Activated CD4-positive, CD25-positive, alpha-beta regulatory T cell treated with anti-CD3 and anti-CD28 coated beads, Interleukin-2, amount 50 U/mL, for 72 hours (primary cell): ENCODE data around the gene SPATS2.

Experiments
- DNase-seq: peaks from one replicate; pipeline ENCODE4 v3.0.0; 2021

Gene SPATS2

DNA sequence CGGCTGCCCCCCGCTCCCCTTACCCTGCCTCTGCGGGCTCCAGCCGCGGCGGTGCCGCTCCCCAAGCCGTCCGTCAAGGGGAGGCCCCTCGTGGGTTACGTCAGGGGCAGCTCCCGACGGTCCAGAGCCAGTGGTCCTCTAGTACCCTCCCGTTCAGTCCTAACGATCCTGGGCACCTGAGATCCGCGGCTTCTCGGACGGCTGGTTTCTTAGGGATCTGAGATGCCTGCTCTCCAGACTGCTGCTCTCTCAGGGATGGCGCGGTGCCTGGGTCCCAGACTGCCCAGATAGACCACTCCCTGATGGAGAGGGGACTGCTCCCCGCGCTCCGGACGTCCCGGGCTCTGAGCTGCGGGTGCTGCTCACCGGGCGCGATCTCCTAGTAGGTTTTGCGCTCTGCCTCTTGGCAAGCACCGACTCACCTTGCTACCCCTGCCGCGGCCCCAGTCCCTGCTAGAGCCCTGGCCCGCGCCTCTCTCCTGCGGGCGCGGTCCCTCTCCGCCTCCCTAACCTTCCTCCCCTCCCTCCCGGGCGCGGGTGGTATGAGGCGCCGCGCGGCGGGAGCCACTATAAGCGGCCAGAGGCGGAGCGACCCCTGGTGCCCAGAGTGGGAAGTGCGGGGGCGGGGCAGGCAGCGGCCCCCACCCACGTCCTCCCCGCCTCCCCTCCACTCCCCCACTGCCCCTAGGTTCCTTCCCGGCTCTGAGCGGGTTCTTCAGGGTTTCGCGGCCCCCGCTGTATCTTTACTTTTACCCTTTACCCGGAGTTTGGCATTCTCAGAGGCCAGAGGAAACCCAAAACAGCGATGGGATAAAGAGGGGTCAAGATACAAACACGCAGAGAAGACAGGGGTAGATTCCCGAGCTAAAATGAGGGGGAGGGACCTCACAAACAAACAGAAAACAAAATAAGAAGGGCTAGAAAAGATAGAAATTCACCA is 30.3 kb upstream of the SPATS2 start, which contains the start of gene C1QL4:
TSS of gene C1QL4 (minus strand) at position 544 of the 940 bp plus-strand sequence. CDS start 711 bp downstream, outside the sequence.
- peak; percentile 89 for DNase-seq

DNA sequence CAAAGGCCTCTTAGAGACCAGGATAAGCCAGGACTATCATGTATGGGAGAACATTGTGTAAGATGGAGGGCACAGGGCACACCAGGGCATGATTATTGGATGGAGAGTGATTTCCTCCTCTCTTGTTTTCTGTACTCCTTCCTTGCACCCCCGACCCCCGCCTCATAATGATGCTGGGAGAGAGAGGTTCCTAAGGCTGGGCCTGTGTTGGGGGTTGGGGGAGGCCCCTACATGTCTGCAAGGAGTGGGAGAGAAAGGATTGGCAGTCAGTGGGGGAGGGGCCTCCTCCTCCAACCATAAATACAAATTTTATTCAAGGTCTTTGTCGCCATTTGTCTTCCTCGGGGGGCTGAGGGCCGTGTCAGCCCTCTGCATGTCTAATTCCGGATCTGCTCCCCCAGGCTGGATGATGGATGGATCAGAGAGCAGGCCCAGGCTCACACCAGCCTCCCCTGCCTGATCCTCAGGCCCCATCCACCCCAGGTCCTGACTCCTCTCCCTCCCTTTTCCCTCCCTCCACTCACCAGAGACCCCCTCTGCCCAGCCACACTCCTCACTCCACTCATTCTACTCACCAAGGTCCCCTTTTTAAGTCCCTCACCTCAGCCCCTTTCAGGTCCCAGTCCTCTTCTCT is 28.3 kb upstream of the SPATS2 start:
- no peak for DNase-seq

DNA sequence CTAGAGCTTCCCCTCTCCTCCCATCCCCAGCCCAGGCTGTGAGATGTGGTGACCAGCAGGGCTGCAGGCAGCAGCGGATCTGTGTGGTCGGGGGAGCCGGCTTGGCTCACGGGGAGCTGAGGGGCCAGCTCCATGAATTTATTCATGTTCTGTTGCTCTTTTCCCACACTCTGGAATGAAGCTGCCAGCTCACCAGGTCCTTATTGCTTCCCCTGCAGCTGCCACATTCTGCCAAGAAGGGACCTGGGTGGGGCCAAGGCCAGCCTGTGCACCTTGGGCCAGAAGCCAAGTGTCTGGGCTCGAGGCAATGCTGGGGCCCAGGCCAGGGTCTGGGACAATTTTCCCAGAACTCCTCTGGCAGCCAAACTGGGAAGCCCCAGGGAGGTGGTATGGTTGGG is 27.8 kb upstream of the SPATS2 start:
- no peak for DNase-seq

DNA sequence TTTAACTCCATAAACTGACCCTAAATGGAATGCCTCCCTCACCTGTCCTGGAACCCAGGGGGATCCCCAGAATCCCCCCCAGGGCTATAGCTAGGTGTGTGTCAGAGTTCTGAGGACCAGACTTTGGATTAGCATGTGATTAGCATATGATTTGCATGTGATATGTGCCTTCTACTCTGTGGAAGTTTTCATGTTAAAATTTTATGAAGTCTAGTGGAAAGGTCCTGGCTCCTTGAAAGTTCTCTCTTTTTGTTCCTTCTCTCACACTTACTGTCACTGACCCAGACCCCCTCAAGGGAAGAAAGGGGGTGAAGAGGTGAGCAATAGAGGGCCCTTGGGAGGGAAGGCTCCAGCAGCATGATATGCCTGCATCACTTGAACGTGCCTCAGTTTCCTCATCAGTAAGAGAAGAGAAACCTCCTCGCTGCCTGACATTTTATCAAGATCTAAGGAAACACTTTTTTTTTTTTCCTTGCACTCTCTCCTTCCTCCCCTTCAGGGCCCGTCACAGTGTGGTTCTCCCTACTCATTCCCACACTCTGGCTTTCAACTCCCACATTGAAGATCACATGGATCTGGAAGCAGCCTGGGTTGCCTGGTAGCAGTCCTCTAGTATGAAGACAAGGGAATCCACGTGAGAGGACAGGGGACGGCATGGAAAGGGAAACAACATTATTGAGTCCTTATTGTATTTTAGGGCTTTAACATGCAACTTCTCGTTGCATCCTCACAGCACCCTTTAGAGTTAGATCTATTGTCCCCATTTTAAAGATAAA is 27.0 kb upstream of the SPATS2 start:
- no peak for DNase-seq

DNA sequence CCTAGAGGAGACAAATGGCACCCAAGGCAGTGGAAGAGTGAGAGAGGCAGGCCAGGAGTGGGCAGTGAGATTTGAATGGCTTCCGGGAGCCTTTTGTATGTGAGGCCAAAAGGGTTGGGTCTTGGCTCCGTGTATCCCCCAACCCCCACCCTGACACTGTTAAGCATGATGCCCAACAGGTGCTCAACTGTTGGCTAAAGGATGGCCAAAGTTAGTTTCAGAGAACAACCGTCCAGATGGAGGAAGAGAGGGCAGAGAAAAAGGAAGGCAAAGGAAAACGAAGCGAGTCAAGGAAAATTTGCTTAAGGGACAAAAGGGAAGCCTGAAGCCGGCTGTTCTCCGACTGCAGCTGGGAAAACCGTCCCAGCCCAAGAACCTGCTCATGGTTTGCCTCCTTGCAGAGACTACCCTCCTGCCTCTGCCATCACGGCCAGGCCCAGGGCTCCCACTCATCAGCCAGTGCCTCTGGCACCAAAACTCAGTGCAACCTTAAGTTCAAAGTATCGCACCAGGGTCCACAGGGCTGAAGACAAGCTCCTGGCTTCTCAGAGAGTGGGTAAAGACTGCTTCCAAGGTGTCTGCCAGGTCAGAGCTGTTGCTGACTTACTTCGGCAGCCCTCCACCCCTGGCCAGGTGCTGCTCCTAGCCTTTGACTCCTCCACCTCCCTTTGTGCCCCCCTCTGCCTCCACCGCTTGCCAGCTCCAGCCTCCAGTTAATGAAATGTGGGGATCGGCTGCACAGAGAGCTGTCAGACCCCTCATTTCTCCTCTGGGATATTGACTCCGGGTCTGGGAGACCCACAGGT is 26.1 kb upstream of the SPATS2 start:
- no peak for DNase-seq

DNA sequence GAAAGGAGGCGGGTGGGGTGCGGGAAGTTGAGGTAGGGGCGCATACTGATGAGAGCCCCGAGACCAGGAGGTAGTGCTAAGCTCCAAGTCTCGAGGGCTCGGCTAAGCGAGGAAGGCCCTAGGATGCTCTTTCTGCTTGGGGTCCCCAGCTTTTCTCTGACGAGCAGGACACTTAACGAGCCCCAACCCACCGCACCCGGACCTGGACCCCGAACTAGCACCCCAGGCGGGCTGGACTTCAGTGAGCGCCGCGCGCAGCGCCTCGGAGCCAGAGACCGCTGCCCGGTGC is 25.5 kb upstream of the SPATS2 start:
- no peak for DNase-seq

DNA sequence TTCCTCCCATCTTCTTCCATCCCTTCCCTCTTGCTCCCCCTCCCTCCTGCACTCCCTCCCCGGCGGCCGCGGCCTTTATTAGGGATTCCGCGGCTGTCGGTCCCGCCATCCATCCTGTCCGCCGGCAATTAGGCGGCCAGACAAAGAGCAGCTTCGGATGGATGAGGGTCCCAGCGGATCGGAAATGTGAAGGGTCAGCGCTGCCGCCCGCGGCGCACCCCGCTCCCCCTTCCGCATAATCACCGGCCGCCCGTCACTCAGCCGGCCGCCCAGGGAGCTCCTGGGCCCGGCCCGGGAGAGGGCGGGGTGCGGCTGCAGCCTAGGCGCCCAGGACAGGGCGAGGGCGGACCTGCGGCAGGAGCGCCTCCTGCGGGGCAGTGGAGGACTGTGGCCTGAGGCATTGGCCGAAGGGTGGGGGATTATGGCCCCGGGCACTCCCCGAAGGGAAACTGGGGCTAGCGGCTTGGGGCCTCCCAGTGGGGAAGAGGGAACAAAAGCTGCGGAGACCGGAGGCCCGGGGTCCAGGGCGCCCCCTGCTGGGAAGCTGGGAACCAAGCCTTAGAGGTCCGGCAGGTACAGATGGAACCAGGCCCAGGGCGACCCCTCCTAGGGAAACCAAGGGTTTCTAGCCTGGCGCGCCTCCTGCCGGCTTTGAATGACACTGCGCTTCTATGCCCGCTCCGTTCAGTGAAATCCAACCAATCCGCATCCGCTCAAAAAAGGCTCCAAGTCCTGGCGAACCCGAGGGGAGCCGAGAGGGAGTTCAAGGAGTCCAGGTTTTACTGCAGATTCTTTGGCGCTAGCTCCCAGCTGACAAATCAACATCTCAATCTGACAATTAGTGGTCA is 25.0 kb upstream of the SPATS2 start:
- DNase-seq = peak; percentile 80

DNA sequence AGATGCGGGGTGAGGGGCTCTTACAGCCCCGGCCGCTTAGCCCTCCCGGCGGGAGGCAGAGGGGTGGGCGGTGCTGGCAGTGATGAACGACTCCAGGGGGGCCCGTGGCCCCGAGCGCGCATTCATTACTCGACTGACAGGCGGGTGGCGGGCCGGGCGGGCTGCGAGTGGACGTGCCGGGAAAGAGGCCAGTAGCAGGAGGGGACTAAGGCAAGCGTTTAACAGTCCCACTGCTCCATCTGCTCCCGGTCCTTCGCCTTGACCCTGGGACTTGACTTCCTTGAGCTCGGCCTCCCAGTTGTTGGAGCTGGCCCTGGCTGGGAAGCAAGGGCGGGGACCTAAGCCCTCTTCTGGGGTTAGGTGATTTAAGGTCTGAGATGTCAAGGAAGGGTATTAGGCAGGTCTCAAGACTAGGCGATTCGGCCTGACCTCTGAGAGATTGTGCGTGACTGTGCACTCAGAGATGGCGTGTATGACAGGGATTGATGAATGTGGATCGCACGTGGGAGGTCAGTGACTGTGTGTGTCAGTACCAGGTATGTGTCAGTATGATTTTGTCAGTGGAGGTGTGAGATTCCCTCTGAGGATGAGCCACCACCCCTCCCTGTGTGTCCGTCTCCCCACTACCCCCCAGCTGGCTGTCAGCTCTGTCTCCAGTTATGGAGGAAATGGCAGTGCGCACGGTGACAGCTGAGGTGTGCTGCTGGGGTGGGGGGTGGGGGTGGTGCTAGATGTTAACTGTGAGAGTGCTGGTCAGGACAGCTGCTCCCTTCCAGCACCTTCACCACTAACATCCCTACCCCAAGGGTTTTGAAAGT is 24.1 kb upstream of the SPATS2 start:
- no peak for DNase-seq

DNA sequence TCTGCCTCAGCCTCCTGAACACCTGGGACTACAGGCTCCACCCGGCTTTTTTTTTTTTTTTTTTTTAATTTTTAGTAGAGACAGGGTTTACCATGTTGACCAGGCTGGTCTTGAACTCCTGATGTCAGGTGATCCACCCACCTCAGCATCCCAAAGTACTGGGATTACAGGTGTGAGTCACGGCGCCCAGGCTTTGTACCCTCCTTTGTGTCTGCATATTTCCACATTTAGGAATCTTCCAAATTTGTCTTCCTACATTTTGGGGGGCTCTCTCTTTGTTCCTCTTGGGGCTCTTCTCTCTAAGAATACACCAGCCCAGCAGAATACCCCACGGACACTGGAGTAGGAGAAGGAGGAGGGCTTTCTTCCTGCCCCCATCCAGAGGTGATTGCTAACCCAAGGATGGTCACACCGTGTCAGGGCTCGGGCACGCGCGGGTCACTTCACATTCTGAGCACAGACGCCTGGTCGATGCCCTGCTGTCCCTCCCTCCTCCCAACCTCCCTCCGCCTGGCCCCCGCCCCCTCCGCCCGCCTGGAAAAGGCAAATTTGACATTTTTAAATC is 22.7 kb upstream of the SPATS2 start:
- no peak for DNase-seq

DNA sequence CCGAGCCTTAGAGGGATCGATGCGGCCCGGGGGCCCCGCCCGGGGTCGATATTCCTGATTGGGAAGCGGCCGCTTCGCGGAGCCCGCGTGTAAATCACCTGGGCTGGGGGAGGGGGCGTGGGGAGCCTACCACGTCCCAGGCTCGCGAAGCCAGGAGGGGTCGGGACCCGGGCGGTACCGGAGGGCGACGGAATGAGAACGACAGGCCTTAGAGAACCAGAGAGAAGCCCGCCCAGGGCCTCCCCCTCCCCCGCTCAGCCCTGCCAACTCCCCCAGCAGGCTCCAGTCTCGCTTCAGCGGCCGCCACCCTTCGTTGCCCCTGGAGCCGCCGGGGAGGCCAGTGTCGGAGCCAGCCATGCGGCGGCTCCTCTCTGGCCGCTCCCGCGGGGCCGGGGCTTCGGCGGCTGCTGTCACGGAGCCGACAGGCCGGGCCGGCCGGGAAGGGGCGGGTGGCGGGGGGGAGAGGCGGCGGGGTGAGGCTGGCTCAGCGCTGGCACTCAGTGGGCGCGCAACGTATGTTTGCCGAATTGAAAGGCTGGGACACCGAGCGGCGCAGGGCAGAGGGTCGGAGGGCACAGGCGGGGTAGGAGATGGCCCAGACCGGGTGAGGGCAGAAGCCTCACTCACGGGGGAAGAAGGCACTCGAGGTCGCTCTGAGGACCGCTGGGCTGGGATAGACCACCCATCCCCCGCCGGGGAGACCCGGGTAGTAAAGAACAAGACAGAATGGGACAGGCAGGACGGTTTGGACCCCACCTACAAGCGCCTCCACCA is 22.0 kb upstream of the SPATS2 start:
- DNase-seq = no peak

DNA sequence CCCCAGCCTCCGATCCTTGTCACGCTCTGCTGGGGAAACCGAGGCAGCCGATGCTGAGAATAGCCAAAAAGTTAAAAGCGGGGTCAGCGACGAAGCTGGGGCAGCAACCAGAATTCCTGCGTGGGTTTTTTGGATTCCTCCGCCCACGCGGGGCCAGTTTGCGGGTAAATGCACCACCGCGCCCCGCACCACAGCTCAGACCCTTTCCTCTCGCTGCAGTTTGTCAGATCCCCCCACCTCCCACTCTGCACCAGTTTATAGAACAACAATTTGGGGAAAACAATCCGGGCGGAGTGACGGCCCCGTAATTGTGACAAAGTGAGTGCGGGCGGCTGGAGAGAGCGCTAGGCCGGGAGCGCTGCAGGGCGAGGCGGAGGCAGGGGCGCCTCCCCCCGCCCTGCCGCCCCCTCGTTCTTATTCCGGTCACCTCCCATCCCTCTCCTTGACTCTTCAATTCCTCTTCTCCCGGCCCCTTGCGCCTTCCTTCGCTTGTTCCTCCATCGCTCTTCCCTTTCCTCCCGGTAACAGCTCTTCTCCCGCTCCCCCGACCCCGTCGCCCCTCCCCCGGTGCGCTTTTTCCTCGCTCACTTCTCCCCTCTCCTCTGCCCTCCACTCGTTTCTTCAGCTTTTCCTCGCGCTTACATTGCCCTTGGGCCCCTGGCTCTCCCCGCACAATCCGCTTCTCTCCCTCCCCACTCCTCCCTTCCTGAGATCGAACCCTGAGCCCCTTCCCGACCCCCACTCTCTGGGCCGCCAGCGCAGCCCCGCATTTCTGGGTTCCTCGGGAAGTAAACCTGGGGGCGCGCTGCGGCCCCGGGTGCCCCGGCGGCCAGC is 21.2 kb upstream of the SPATS2 start:
- no peak for DNase-seq

DNA sequence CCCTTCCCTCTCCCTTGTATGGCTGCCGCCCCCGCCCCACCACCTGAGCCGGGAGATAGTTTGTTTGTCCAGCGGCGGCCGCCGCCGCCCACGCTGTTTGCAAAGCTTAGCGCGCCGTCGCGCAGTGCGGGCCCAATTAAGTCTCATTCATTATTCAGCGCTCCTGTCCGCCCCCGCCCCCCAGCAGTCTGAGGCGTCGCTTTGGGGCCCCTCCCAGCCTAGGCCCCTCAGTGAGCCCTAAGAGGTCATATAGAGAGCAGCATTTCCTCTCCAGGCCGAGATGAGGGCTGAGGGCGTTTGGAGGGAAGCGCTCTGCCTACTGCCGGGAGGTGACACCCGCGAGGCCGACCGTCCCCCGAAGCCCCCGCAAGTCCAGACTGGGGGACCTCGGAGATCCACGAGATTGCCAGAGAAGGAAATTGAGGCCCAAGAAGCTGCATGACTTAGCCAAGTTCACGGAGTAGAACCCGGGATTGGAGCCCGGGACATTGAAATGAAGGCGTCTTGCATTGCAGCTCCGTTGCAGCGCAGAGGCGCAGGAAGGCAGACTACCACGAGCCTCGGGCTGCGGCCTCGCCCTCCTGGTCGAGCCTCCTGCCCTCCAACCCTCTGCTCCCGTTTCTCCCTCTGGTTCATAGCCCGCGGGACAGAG is 20.5 kb upstream of the SPATS2 start, which contains the start of gene DNAJC22:
TSS of gene DNAJC22 (plus strand) at position 230 of the 652 bp plus-strand sequence. CDS start 1,985 bp downstream, outside the sequence.
- no peak for DNase-seq

DNA sequence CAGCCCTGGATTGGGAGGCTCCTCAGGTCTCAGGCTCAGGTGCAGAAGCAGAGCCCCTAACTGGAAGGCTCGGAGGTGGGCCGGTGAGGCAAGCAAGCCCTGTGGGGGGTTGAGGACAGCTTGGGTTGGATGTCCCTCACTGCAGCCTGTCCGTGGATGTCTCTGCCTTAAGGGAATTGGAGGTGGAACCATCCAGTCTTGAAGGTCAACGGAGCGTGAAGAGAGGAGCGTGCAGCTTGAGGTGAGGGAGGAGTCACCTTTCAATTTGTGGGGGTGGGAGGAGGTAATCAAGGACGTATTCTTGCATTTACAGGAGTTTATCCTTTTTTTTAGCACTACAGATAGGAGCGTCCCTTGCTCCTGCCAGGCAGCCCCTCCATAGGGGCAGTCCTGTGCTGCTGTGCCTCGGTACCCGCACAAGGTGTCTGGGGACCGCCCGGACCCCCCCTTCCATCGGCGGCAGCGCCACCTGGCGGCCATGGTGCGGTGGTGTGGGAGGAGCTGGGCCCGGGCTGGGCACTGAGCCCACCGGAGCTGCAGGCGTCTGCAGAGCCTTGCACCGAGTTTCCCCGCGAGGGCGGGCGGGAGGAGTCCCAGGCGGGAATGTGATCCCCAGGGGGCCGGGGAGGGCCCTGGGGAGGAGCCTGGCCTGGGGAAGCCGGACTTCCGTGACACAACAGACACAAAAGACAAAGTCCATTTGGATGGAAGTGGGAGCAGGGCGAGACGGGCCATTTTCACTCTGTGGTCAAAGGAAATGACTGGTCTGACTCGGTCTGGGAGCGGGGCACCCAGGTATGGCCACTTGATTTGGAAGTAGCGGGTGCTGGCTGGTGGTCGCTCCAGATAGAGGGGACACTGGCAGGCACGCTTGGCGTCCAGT is 19.7 kb upstream of the SPATS2 start:
- DNase-seq = peak; percentile 80

DNA sequence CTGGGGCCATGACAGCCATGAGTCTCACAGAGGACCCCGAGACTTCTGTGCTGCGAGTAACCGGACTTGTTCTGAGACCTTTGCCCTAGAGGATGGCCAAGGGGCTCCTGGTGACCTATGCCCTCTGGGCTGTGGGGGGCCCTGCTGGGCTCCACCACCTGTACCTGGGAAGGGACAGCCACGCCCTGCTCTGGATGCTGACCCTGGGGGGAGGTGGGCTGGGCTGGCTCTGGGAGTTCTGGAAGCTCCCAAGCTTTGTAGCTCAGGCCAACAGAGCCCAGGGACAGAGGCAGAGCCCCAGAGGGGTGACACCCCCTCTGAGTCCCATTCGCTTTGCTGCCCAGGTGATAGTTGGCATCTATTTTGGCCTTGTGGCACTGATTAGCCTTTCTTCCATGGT is 18.5 kb upstream of the SPATS2 start:
- no peak for DNase-seq

DNA sequence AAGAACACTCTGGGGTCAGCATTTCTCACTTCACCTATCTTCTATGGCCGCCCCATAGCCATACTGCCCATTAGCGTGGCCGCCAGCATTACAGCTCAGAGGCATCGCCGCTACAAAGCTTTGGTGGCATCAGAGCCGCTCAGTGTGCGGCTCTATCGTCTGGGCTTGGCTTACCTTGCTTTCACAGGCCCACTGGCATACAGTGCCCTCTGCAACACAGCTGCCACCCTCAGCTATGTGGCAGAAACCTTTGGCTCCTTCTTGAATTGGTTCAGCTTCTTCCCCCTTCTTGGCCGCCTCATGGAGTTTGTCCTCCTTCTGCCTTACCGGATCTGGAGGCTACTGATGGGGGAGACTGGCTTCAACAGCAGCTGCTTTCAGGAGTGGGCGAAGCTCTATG is 18.0 kb upstream of the SPATS2 start:
- DNase-seq = no peak

DNA sequence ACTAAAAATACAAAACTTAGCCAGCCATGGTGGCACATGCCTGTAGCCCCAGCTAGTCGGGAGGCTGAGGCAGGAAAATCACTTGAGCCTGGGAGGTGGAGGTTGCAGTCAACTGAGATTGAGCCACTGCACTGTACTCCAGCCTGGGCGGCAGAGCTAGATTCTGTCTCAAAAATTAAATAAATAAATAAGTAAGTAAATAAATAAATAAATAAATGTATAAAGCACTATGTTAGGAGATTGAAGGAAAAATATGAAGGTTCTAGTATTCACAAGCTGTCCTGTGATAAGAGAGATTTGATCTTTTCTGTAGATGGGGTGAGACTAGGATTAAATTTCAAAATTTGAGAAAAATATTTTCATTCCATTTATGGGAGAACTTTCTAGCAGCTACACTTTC is 14.9 kb upstream of the SPATS2 start:
- no peak for DNase-seq

DNA sequence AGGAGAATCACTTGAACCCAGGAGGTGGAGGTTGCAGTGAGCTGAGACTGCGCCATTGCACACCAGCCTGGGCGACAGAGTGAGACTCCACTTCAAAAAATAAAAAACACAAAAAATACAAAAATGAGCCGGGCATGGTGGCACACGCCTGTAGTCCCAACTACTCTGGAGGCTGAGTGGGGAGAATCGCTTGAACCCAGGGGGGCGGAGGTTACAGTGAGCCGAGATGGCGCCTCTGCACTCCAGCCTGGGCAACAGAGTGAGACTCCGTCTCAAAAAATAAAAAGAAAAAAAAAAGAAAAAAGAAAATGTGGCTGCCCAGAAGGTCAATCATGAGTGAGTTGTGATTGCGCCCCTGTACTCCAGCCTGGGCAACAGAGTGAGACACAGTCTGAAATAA is 11.3 kb upstream of the SPATS2 start:
- DNase-seq = no peak
